ENCODE data around the gene ZNF423.

DNA sequence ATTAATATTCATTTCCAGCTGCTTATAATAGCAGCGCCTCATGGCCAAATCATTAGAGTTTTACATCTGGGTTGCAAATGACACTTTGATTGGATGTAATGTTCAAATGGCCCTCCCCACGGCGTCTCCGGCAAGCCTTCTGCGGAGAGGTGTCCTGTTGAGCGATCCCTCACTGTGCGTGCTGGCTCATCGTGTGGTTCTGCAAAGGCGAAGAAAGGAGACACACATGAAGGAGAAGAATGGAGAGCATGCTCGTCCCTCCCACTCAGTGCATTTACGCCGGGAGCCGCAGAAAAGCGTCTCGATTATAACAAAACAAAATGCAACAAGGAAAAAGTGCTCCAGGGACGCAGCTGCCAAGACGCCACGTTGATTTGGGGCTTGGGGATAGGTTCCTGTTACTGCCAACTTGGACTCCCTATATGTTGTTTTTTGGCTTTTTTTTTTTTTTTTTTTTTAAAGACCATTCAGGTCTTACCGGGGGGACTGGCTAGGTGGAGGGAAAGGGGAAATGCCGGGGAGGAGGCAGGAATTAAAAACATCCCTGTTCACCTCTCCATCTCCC lies 364.7 kb downstream of the ZNF423 start:
- TF ChIP-seq CTCF (IDR thresholded peaks at IDR 0.05) = no peak
- no peak for TF ChIP-seq POLR2A (IDR thresholded peaks at IDR 0.05)

All from Peyer's patch (tissue), 4 donors.